MM.1S (cell line): ENCODE data around the gene RPS2.

Experiments
- DNase-seq: peaks from one replicate; pipeline ENCODE4 v3.0.0-alpha.2; 2015
- H2AFZ ChIP-seq: fragments of 300-600 bp; sonication (generic); 2 replicates; pipeline ENCODE4 v1.6.0; 2016; ENCODE audit warnings: antibody characterized with exemption, low read length
- H3F3A ChIP-seq: fragments of 300-600 bp; sonication (generic); 2 replicates; pipeline ENCODE4 v1.6.1; 2016; ENCODE audit warnings: mild to moderate bottlenecking, antibody characterized with exemption, low read length, moderate library complexity, mixed read lengths; ENCODE audit not compliant: insufficient read depth
- H3K27ac ChIP-seq: fragments of 300-600 bp; sonication (generic); 2 replicates; pipeline ENCODE4 v1.5.1; 2016; ENCODE audit warnings: mild to moderate bottlenecking, low read length
- H3K27me3 ChIP-seq: fragments of 300-600 bp; sonication (generic); replicated peaks from 2 replicates; pipeline ENCODE4 v1.6.0; 2016; ENCODE audit warnings: low read length; ENCODE audit not compliant: insufficient read depth
- H3K36me3 ChIP-seq: fragments of 300-600 bp; sonication (generic); replicated peaks from 2 replicates; pipeline ENCODE4 v1.6.1; 2016; ENCODE audit warnings: mild to moderate bottlenecking, low read length, mixed read lengths; ENCODE audit not compliant: insufficient read depth
- H3K4me1 ChIP-seq: fragments of 300-600 bp; sonication (generic); 2 replicates; pipeline ENCODE4 v1.6.1; 2016; ENCODE audit warnings: low read length, mixed read lengths
- H3K4me2 ChIP-seq: fragments of 300-600 bp; sonication (generic); 2 replicates; pipeline ENCODE4 v1.6.0; 2016; ENCODE audit warnings: low read depth, low read length
- H3K4me3 ChIP-seq: fragments of 300-600 bp; sonication (generic); 2 replicates; pipeline ENCODE4 v1.5.1; 2016; ENCODE audit warnings: low read length, mixed read lengths
- H3K79me2 ChIP-seq: fragments of 300-600 bp; sonication (generic); 2 replicates; pipeline ENCODE4 v1.6.1; 2016; ENCODE audit warnings: mixed run types, low read length, mixed read lengths
- H3K9ac ChIP-seq: fragments of 300-600 bp; sonication (generic); 2 replicates; pipeline ENCODE4 v1.6.1; 2016; ENCODE audit warnings: low read length, mixed read lengths
- H3K9me2 ChIP-seq: fragments of 300-600 bp; sonication (generic); replicated peaks from 2 replicates; pipeline ENCODE4 v1.6.1; 2016; ENCODE audit warnings: mild to moderate bottlenecking, low read length, mixed read lengths; ENCODE audit not compliant: insufficient read depth
- H3K9me3 ChIP-seq: fragments of 300-600 bp; sonication (generic); replicated peaks from 2 replicates; pipeline ENCODE4 v1.6.1; 2016; ENCODE audit warnings: mild to moderate bottlenecking, low read length, mixed read lengths; ENCODE audit not compliant: insufficient read depth
- H4K20me1 ChIP-seq: fragments of 300-600 bp; sonication (generic); 2 replicates; pipeline ENCODE4 v1.6.1; 2016; ENCODE audit warnings: mild to moderate bottlenecking, low read length, moderate library complexity, mixed read lengths; ENCODE audit not compliant: insufficient read depth
- CTCF ChIP-seq: fragments of 300-600 bp; sonication (generic); IDR thresholded peaks from 2 replicates; pipeline ENCODE4 v1.5.1; 2016; ENCODE audit warnings: antibody characterized with exemption, low read length, mixed read lengths
- EZH2 ChIP-seq: fragments of 300-600 bp; sonication (generic); optimal IDR thresholded peaks from 2 replicates; pipeline ENCODE3; 2017; ENCODE audit warnings: low read depth, mild to moderate bottlenecking, antibody characterized with exemption, low read length, mixed read lengths
- EZH2phosphoT487 ChIP-seq: fragments of 300-600 bp; sonication (generic); IDR thresholded peaks from 2 replicates; pipeline ENCODE4 v1.6.1; 2018; ENCODE audit warnings: antibody characterized with exemption, low read length

Gene RPS2

GRCh38 chr16:2005646-2006045 lies 41.0 kb upstream of the RPS2 start:
- Histone ChIP-seq H3K9me3 (no peaks in the 10 kb centered on the region), H3K9me2 (no peaks in the 10 kb centered on the region), H2AFZ (no peak overlapping the region), H3K4me2 (no peak overlapping the region), H4K20me1 (peaks cover 6% of the 10 kb centered on the region; the same call in 1 of the 2 replicates), H3F3A (no peaks in the 10 kb centered on the region), H3K36me3 (no peaks in the 10 kb centered on the region), H3K9ac (no peak overlapping the region), H3K27ac (no peak overlapping the region), H3K27me3 (no peaks in the 10 kb centered on the region), H3K79me2 (peaks cover 75% of the 10 kb centered on the region), H3K4me1 (peaks cover 17% of the 10 kb centered on the region; the same call in 1 of the 2 replicates), H3K4me3 (no peak overlapping the region)
- TF ChIP-seq EZH2, result no peak
- no peak for TF ChIP-seq EZH2phosphoT487
- no peak for TF ChIP-seq CTCF
- no peak for DNase-seq

GRCh38 chr16:2004795-2005517 lies 40.3 kb upstream of the RPS2 start:
- no peak for TF ChIP-seq CTCF
- TF ChIP-seq EZH2, result no peak
- no peak for TF ChIP-seq EZH2phosphoT487
- H2AFZ ChIP-seq, result no peak overlapping the region
- H3K9me2 ChIP-seq, result no peaks in the 10 kb centered on the region
- H3K4me1 ChIP-seq, result peaks cover 14% of the 10 kb centered on the region; the same call in 1 of the 2 replicates
- H3K4me3 ChIP-seq, result no peak overlapping the region
- H3K36me3 ChIP-seq, result no peaks in the 10 kb centered on the region
- no peak for DNase-seq
- no peaks in the 10 kb centered on the region for H3K27me3 ChIP-seq
- H3K9ac ChIP-seq, result no peak overlapping the region
- no peak overlapping the region for H3K27ac ChIP-seq
- peaks cover 6% of the 10 kb centered on the region; the same call in 1 of the 2 replicates for H4K20me1 ChIP-seq
- H3K4me2 ChIP-seq, result no peak overlapping the region
- no peaks in the 10 kb centered on the region for H3K9me3 ChIP-seq
- H3F3A ChIP-seq, result no peaks in the 10 kb centered on the region
- H3K79me2 ChIP-seq, result peaks cover 68% of the 10 kb centered on the region

- H4K20me1 ChIP-seq, result peaks cover 6% of the 10 kb centered on the region; the same call in 1 of the 2 replicates
- H3K4me1 ChIP-seq, result peaks cover 14% of the 10 kb centered on the region; the same call in 1 of the 2 replicates
- H3K9me2 ChIP-seq, result no peaks in the 10 kb centered on the region
- no peak overlapping the region for H3K27ac ChIP-seq
- H2AFZ ChIP-seq, result no peak overlapping the region
- H3K4me3 ChIP-seq, result no peak overlapping the region
- no peaks in the 10 kb centered on the region for H3K9me3 ChIP-seq
- TF ChIP-seq CTCF, result peak; percentile 91
- TF ChIP-seq EZH2, result no peak
- no peak for TF ChIP-seq EZH2phosphoT487
- no peak overlapping the region for H3K9ac ChIP-seq
- no peaks in the 10 kb centered on the region for H3K27me3 ChIP-seq
- H3K79me2 ChIP-seq, result peaks cover 63% of the 10 kb centered on the region
- no peaks in the 10 kb centered on the region for H3F3A ChIP-seq
- no peaks in the 10 kb centered on the region for H3K36me3 ChIP-seq
- peak; percentile 85 for DNase-seq
- no peak overlapping the region for H3K4me2 ChIP-seq
Measured at GRCh38 chr16:2003827-2004641, 39.4 kb upstream of the RPS2 start.
